ENCODE results near the gene MACROD2. TPM values are rescaled to one million over a fixed set of nuclear protein-coding genes. Genes with fewer than 3 reads are reported as not detected.

Gene MACROD2
- total RNA-seq, 1 experiment from 2014 or later, result 3.1 TPM

- ChIA-PET POLR2A (interaction anchor here (0.6 to 2.1 kb wide), 4 partner anchors 86 to 422 kb away, joined by 3 to 6 read pairs (median 4); partner anchors contain the start of gene FLRT3), CTCF (interaction anchor here (0.6 to 1.5 kb wide), 10 partner anchors 15 to 992 kb away, joined by 3 to 5 read pairs (median 3); partner anchors contain the start of gene FLRT3)
- Mint-ChIP-seq H3K4me1 (ENCODE audit: insufficient read depth, unreplicated experiment) (peaks cover 14% of the 10 kb centered on the region), H3K9me3 (ENCODE audit: unreplicated experiment) (no peaks in the 10 kb centered on the region), H3K4me3 (ENCODE audit: unreplicated experiment) (no peak overlapping the region), H3K27ac (ENCODE audit: low read depth, unreplicated experiment) (peak overlapping the region; percentile 67), H3K36me3 (ENCODE audit: insufficient read depth, unreplicated experiment) (no peaks in the 10 kb centered on the region), H3K27me3 (ENCODE audit: insufficient read depth, unreplicated experiment) (no peaks in the 10 kb centered on the region)
- peak; percentile 87 for DNase-seq (ENCODE audit: unreplicated experiment)
- intact Hi-C loops (cut with micrococcal nuclease), result loop anchor here (2.0 kb wide), 1 partner anchor 286 kb away; the partner anchor contains the start of gene FLRT3
- TF ChIP-seq CTCF (IDR thresholded peaks at IDR 0.05; ENCODE audit: unreplicated experiment), result peak; percentile 24
- BruUV-seq (replicated peaks), result no TSS peak
These were observed 627.5 kb downstream of the MACROD2 start for GRCh38 chr20:14622796-14623195.

DNA sequence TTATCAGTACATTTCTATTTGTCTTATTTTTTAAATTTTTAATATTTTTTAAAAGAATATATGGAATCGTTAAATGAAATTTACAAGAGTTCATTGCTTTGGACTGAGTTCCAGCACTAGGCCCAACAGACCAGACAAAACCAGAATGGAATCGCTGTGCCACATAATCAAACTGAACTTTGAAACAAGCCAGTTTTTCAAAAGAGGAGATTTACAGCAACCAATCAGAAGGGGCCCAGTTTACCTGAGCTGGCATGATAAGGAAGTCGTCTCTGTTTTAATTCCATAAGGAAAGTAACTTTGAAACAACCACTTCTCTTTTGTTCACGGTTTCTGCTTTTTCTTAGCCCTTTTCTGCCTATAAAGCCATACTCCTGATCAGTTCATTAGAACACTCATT is 635.7 kb downstream of the MACROD2 start:
- no peaks in the 10 kb centered on the region for H3K36me3 Mint-ChIP-seq (ENCODE audit: insufficient read depth, unreplicated experiment)
- H3K4me1 Mint-ChIP-seq (ENCODE audit: insufficient read depth, unreplicated experiment), result peaks cover 11% of the 10 kb centered on the region
- BruUV-seq (replicated peaks), result no TSS peak
- no peak for TF ChIP-seq CTCF (IDR thresholded peaks at IDR 0.05; ENCODE audit: unreplicated experiment)
- H3K9me3 Mint-ChIP-seq (ENCODE audit: unreplicated experiment), result no peaks in the 10 kb centered on the region
- intact Hi-C loops (cut with micrococcal nuclease), result no loop called here
- ChIA-PET CTCF (no interaction called here), POLR2A (no interaction called here)
- DNase-seq (ENCODE audit: unreplicated experiment), result no peak
- no peak overlapping the region for H3K4me3 Mint-ChIP-seq (ENCODE audit: unreplicated experiment)
- no peaks in the 10 kb centered on the region for H3K27me3 Mint-ChIP-seq (ENCODE audit: insufficient read depth, unreplicated experiment)
- no peak overlapping the region for H3K27ac Mint-ChIP-seq (ENCODE audit: low read depth, unreplicated experiment)

- intact Hi-C loops (cut with micrococcal nuclease), result no loop called here
- ChIA-PET POLR2A (no interaction called here), CTCF (no interaction called here)
- BruUV-seq (replicated peaks), result no TSS peak
- Mint-ChIP-seq H3K36me3 (ENCODE audit: insufficient read depth, unreplicated experiment) (no peaks in the 10 kb centered on the region), H3K4me1 (ENCODE audit: insufficient read depth, unreplicated experiment) (peaks cover 11% of the 10 kb centered on the region), H3K27ac (ENCODE audit: low read depth, unreplicated experiment) (no peak overlapping the region), H3K9me3 (ENCODE audit: unreplicated experiment) (no peaks in the 10 kb centered on the region), H3K27me3 (ENCODE audit: insufficient read depth, unreplicated experiment) (no peaks in the 10 kb centered on the region), H3K4me3 (ENCODE audit: unreplicated experiment) (no peak overlapping the region)
- no peak for DNase-seq (ENCODE audit: unreplicated experiment)
- no peak for TF ChIP-seq CTCF (IDR thresholded peaks at IDR 0.05; ENCODE audit: unreplicated experiment)
These were observed 637.6 kb downstream of the MACROD2 start for GRCh38 chr20:14632906-14633305.

DNA sequence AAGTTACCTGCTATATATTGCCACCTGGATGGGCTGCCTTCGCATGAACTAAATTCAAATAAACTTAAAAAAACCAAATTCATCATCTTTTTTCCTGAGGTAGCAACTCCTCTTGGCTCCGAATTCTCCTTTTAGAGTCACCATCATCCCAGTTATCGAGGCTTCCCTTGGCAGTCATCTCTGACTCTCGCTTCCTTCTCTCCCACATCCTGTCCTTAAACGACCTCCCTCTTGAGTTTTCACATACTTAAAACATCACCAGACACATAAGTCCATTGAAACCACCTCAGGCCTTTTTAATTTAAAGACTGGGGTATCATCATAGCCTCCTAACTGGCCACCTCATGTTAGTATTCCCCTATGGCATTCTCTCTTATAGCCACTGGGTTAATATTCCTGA is 638.2 kb downstream of the MACROD2 start:
- Mint-ChIP-seq H3K27me3 (ENCODE audit: insufficient read depth, unreplicated experiment) (no peaks in the 10 kb centered on the region), H3K27ac (ENCODE audit: low read depth, unreplicated experiment) (no peak overlapping the region), H3K36me3 (ENCODE audit: insufficient read depth, unreplicated experiment) (no peaks in the 10 kb centered on the region), H3K9me3 (ENCODE audit: unreplicated experiment) (no peaks in the 10 kb centered on the region), H3K4me3 (ENCODE audit: unreplicated experiment) (no peak overlapping the region), H3K4me1 (ENCODE audit: insufficient read depth, unreplicated experiment) (peaks cover 11% of the 10 kb centered on the region)
- POLR2A ChIA-PET, result interaction anchor here (0.6 kb wide), 1 partner anchor 586 kb away, joined by 5 read pairs; no protein-coding TSS in a partner anchor
- no peak for DNase-seq (ENCODE audit: unreplicated experiment)
- intact Hi-C loops (cut with micrococcal nuclease), result no loop called here
- TF ChIP-seq CTCF (IDR thresholded peaks at IDR 0.05; ENCODE audit: unreplicated experiment), result no peak
- BruUV-seq (replicated peaks), result no TSS peak
- CTCF ChIA-PET, result no interaction called here

Measured in MCF 10A (cell line).